GM18909 (cell line): ENCODE measurements around the gene GIGYF2.
"Not testable (repeated sequence)": the region's sequence is repeated elsewhere in the genome, so short reads cannot be mapped to it uniquely, and the experiment has no call there.

Experiments
- ATAC-seq: cut with Tn5 transposase; IDR thresholded peaks from one replicate; pipeline ENCODE4 v1.9.1; 2021; ENCODE audit warnings: mild to moderate bottlenecking; ENCODE audit not compliant: unreplicated experiment, poor library complexity

Gene GIGYF2

GRCh38 chr2:232901736-232902578 lies 204.8 kb downstream of the GIGYF2 start:
- no peak for ATAC-seq

- ATAC-seq = no peak
Observed at GRCh38 chr2:232903989-232904388, 206.9 kb downstream of the GIGYF2 start.

GRCh38 chr2:232906867-232907717 lies 210.0 kb downstream of the GIGYF2 start:
- ATAC-seq = not testable (repeated sequence)

GRCh38 chr2:232907718-232908085 lies 210.6 kb downstream of the GIGYF2 start:
- ATAC-seq = not testable (repeated sequence)

GRCh38 chr2:232908695-232909094 lies 211.6 kb downstream of the GIGYF2 start:
- no peak for ATAC-seq
